SK-N-SH (cell line): ENCODE results near the gene NPDC1. TPM values are rescaled to one million over a fixed set of nuclear protein-coding genes. Genes with fewer than 3 reads are reported as not detected.

ENCODE experiments used
- CTCF ChIA-PET: fragments of 300-600, 350-600 bp; formaldehyde crosslinking; extraction: SDS; loops from one replicate; lab custom pipeline; 2021; lab: Yijun Ruan, JAX
- POLR2A ChIA-PET: fragments of 350-600 bp; sonication (Branson Sonifier 250); formaldehyde crosslinking; extraction: SDS; loops from one replicate; lab custom pipeline; 2020; ENCODE audit warnings: antibody characterized with exemption, inconsistent platforms; lab: Yijun Ruan, JAX
- DNase-seq: peaks from one replicate; pipeline ENCODE4 v3.0.0; 2012
- H2AFZ ChIP-seq: fragments of 200-600 bp; sonication (generic); 2 replicates; pipeline ENCODE4 v1.8.1; 2016; ENCODE audit warnings: antibody characterized with exemption, mild to moderate bottlenecking, low read depth
- H3F3A ChIP-seq: fragments of 200-600 bp; sonication (generic); replicated peaks from 2 replicates; pipeline ENCODE3; 2016; ENCODE audit warnings: antibody characterized with exemption, mild to moderate bottlenecking; ENCODE audit not compliant: insufficient read depth
- H3K27ac ChIP-seq, 2 experiments: fragments of 200-500 bp in 1 of 2; fragments of 200-600 bp in 1 of 2; sonication (Bioruptor generic) in 1 of 2; sonication (generic), shearing (Covaris generic) in 1 of 2; 2 replicates each; pipeline versions ENCODE4 v1.5.1 to v1.6.1; 2014 to 2016; ENCODE audit warnings: low read depth in 2 of 2, inconsistent platforms in 1 of 2, low read length in 1 of 2, mild to moderate bottlenecking in 1 of 2, mixed read lengths in 1 of 2
- H3K27me3 ChIP-seq: fragments of 200-600 bp; sonication (generic), shearing (Covaris generic); 2 replicates; pipeline ENCODE4 v1.6.1; 2016; ENCODE audit warnings: mixed run types; ENCODE audit not compliant: insufficient read depth
- H3K36me3 ChIP-seq, 2 experiments: fragments of 200-500 bp in 1 of 2; fragments of 200-600 bp in 1 of 2; sonication (Bioruptor generic) in 1 of 2; sonication (generic) in 1 of 2; replicated peaks in 1 of 2; 2 replicates each; pipeline versions ENCODE3 to v1.5.1; 2014 to 2016; ENCODE audit warnings: low read length in 1 of 2, mild to moderate bottlenecking in 1 of 2; ENCODE audit not compliant: insufficient read depth in 2 of 2, control insufficient read depth in 1 of 2
- H3K4me1 ChIP-seq, 2 experiments: fragments of 200-500 bp in 1 of 2; fragments of 200-600 bp in 1 of 2; sonication (Bioruptor generic) in 1 of 2; sonication (generic), shearing (Covaris generic) in 1 of 2; 2 replicates each; pipeline versions ENCODE4 v1.5.1 to v1.6.1; 2014 to 2016; ENCODE audit warnings: low read depth in 1 of 2, low read length in 1 of 2, mixed run types in 1 of 2; ENCODE audit not compliant: insufficient read depth in 2 of 2, control insufficient read depth in 1 of 2
- H3K4me2 ChIP-seq: fragments of 200-600 bp; sonication (generic), shearing (Covaris generic); 2 replicates; pipeline ENCODE4 v1.6.1; 2017; ENCODE audit warnings: mixed run types
- H3K4me3 ChIP-seq, 2 experiments: fragments of 200-500 bp in 1 of 2; fragments of 200-600 bp in 1 of 2; sonication (Bioruptor generic) in 1 of 2; sonication (generic), shearing (Covaris generic) in 1 of 2; 2 replicates each; pipeline versions ENCODE4 v1.5.1 to v1.8.1; 2014 to 2016; ENCODE audit warnings: low read depth in 2 of 2, inconsistent platforms in 1 of 2, low read length in 1 of 2, mild to moderate bottlenecking in 1 of 2, mixed read lengths in 1 of 2, moderate library complexity in 1 of 2
- H3K79me2 ChIP-seq: fragments of 200-600 bp; sonication (generic); 2 replicates; pipeline ENCODE4 v1.8.1; 2017; ENCODE audit warnings: mild to moderate bottlenecking; ENCODE audit not compliant: insufficient read depth
- H3K9ac ChIP-seq: fragments of 200-600 bp; sonication (generic); 2 replicates; pipeline ENCODE4 v1.6.1; 2017; ENCODE audit warnings: mixed run types
- H3K9me2 ChIP-seq: fragments of 200-600 bp; sonication (generic); 2 replicates; pipeline ENCODE4 v1.6.1; 2017; ENCODE audit warnings: mixed run types
- H3K9me3 ChIP-seq: fragments of 200-600 bp; sonication (generic); 2 replicates; pipeline ENCODE4 v1.6.1; 2017; ENCODE audit warnings: mixed run types, mild to moderate bottlenecking, moderate library complexity
- H4K20me1 ChIP-seq: fragments of 200-600 bp; sonication (generic); 2 replicates; pipeline ENCODE4 v1.6.1; 2017; ENCODE audit warnings: mild to moderate bottlenecking, mixed run types; ENCODE audit not compliant: insufficient read depth
- CHD2 ChIP-seq: fragments of 150-350 bp; IDR thresholded peaks from 2 replicates; pipeline ENCODE4 v1.6.1; 2018; ENCODE audit warnings: low read length; ENCODE audit not compliant: partially characterized antibody
- EZH2phosphoT487 ChIP-seq: fragments of 200-600 bp; sonication (generic); IDR thresholded peaks from 2 replicates; pipeline ENCODE4 v1.6.1; 2017; ENCODE audit warnings: low read depth, mixed run types, mild to moderate bottlenecking, antibody characterized with exemption, moderate library complexity, borderline replicate concordance
- FOSL2 ChIP-seq: IDR thresholded peaks from 2 replicates; pipeline ENCODE4 v1.4.0; 2012; ENCODE audit warnings: low read depth, mild to moderate bottlenecking, moderate library complexity, borderline replicate concordance
- FOXJ3 ChIP-seq: sonication (generic); formaldehyde crosslinking; IDR thresholded peaks from 2 replicates; pipeline ENCODE4 v1.5.1; 2020; ENCODE audit warnings: mild to moderate bottlenecking, missing genetic modification reagents
- JUND ChIP-seq: IDR thresholded peaks from 2 replicates; pipeline ENCODE4 v1.4.0; 2012
- MXI1 ChIP-seq: IDR thresholded peaks from 2 replicates; pipeline ENCODE4 v1.6.1; 2012; ENCODE audit warnings: mild to moderate bottlenecking, low read depth, low read length, improper control_type of control experiment
- POLR2AphosphoS5 ChIP-seq: IDR thresholded peaks from 2 replicates; pipeline ENCODE4 v1.6.1; 2012; ENCODE audit warnings: low read depth, low read length
- RAD21 ChIP-seq: IDR thresholded peaks from 2 replicates; pipeline ENCODE4 v1.6.1; 2012; ENCODE audit warnings: mild to moderate bottlenecking, low read length
- RFX5 ChIP-seq: IDR thresholded peaks from 2 replicates; pipeline ENCODE4 v1.6.1; 2012; ENCODE audit warnings: mild to moderate bottlenecking, improper control_type of control experiment, low read length
- SIN3A ChIP-seq: IDR thresholded peaks from 2 replicates; pipeline ENCODE4 v1.6.1; 2012; ENCODE audit warnings: low read depth, mild to moderate bottlenecking, low read length, moderate library complexity, borderline replicate concordance
- TAF1 ChIP-seq: IDR thresholded peaks from 2 replicates; pipeline ENCODE4 v1.6.1; 2012; ENCODE audit warnings: low read depth, mild to moderate bottlenecking, low read length, moderate library complexity, borderline replicate concordance
- TEAD4 ChIP-seq: IDR thresholded peaks from 2 replicates; pipeline ENCODE4 v1.4.0; 2012; ENCODE audit warnings: mild to moderate bottlenecking, borderline replicate concordance; ENCODE audit not compliant: insufficient read depth
- USF2 ChIP-seq: fragments of 150-350 bp; IDR thresholded peaks from 2 replicates; pipeline ENCODE4 v1.6.1; 2017; ENCODE audit warnings: antibody characterized with exemption, low read length, low read depth, borderline replicate concordance
- WGBS: methylation state at CpG from one replicate; pipeline ENCODE4 v1.1.6; 2017; ENCODE audit warnings: low lambda C conversion rate; 5-methylcytosine and 5-hydroxymethylcytosine counted together
- polyA plus RNA-seq, 3 experiments: library from polyadenylated mRNA; depleted of rRNA; stranded (reverse); fragments of >200 nt; gene quantifications; 2 replicates each; pipeline ENCODE4 v1.2.3, GENCODE V29; 2012
- TF ChIP-seq, protein P1 (sequence below): IDR thresholded peaks from 2 replicates; pipeline ENCODE4 v1.4.0; 2012; ENCODE audit warnings: low read depth, borderline replicate concordance
- TF ChIP-seq, protein P2 (sequence below): IDR thresholded peaks from 2 replicates; pipeline ENCODE4 v1.6.1; 2012; ENCODE audit warnings: mild to moderate bottlenecking, low read depth, low read length, moderate library complexity
- TF ChIP-seq, protein P3 (sequence below): IDR thresholded peaks from 2 replicates; pipeline ENCODE4 v1.4.0; 2012; ENCODE audit warnings: low read depth
- TF ChIP-seq, protein P4 (sequence below): fragments of 200-600 bp; sonication (generic); IDR thresholded peaks from 2 replicates; pipeline ENCODE4 v1.6.1; 2017; ENCODE audit warnings: antibody characterized with exemption, mild to moderate bottlenecking, moderate library complexity

The NPDC1 gene
- polyA plus RNA-seq, 1 of the 3 experiments (the other 2 are of a cell fraction), result 48.1 TPM

GRCh38 chr9:137016436-137016835 lies 29.5 kb downstream of the NPDC1 start:
- no peak for DNase-seq
- CTCF ChIA-PET, result interaction anchor here (0.9 to 1.3 kb wide), 2 partner anchors 9 to 19 kb away, joined by 3 read pairs; no protein-coding TSS in a partner anchor

DNA sequence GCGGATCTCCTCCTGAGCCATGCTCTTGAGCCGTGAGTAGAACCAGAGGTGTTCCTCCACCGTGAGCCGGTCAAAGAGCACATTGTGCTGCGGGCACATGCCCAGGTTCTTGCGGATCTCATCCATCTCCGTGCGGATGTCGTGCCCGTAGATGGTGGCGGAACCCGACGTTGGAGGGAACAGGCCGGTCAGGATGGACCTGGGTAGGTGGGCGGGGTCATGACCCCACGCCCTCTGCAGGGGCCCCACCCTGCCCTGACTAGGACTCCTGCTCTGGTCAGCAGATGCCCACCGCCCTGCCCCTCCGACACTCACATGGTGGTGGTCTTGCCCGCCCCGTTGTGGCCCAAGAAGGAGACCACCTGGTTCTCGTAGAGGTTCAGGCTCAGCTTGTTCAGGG lies 30.0 kb downstream of the NPDC1 start:
- Histone ChIP-seq H3K4me3 (no peak overlapping the region), H3F3A (no peaks in the 10 kb centered on the region), H3K9ac (no peak overlapping the region), H3K36me3 (peaks cover 0 to 17% of the 10 kb centered on the region in 2 experiments), H3K4me2 (no peak overlapping the region), H3K27me3 (no peaks in the 10 kb centered on the region), H2AFZ (no peak overlapping the region), H3K27ac (no peak overlapping the region), H3K9me3 (no peaks in the 10 kb centered on the region)
- 97% methylated on average over 17 of the region's 21 CpGs for WGBS
- DNase-seq, result no peak
- POLR2A ChIA-PET, result no interaction called here
- TF ChIP-seq POLR2AphosphoS5, result no peak
- TF ChIP-seq FOXJ3, result no peak
- TF ChIP-seq, protein P1, sequence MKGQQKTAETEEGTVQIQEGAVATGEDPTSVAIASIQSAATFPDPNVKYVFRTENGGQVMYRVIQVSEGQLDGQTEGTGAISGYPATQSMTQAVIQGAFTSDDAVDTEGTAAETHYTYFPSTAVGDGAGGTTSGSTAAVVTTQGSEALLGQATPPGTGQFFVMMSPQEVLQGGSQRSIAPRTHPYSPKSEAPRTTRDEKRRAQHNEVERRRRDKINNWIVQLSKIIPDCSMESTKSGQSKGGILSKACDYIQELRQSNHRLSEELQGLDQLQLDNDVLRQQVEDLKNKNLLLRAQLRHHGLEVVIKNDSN, result no peak
- no peak for TF ChIP-seq MXI1
- no peak for TF ChIP-seq RAD21
- TF ChIP-seq SIN3A, result no peak
- no peak for TF ChIP-seq TEAD4
- TF ChIP-seq CHD2, result no peak
- TF ChIP-seq, protein P2, sequence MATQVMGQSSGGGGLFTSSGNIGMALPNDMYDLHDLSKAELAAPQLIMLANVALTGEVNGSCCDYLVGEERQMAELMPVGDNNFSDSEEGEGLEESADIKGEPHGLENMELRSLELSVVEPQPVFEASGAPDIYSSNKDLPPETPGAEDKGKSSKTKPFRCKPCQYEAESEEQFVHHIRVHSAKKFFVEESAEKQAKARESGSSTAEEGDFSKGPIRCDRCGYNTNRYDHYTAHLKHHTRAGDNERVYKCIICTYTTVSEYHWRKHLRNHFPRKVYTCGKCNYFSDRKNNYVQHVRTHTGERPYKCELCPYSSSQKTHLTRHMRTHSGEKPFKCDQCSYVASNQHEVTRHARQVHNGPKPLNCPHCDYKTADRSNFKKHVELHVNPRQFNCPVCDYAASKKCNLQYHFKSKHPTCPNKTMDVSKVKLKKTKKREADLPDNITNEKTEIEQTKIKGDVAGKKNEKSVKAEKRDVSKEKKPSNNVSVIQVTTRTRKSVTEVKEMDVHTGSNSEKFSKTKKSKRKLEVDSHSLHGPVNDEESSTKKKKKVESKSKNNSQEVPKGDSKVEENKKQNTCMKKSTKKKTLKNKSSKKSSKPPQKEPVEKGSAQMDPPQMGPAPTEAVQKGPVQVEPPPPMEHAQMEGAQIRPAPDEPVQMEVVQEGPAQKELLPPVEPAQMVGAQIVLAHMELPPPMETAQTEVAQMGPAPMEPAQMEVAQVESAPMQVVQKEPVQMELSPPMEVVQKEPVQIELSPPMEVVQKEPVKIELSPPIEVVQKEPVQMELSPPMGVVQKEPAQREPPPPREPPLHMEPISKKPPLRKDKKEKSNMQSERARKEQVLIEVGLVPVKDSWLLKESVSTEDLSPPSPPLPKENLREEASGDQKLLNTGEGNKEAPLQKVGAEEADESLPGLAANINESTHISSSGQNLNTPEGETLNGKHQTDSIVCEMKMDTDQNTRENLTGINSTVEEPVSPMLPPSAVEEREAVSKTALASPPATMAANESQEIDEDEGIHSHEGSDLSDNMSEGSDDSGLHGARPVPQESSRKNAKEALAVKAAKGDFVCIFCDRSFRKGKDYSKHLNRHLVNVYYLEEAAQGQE, result no peak
- no peak for TF ChIP-seq TAF1
- TF ChIP-seq JUND, result no peak
- TF ChIP-seq EZH2phosphoT487, result no peak
- TF ChIP-seq, protein P3, sequence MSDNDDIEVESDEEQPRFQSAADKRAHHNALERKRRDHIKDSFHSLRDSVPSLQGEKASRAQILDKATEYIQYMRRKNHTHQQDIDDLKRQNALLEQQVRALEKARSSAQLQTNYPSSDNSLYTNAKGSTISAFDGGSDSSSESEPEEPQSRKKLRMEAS, result no peak
- no peak for TF ChIP-seq FOSL2
- no peak for TF ChIP-seq USF2
- TF ChIP-seq, protein P4, sequence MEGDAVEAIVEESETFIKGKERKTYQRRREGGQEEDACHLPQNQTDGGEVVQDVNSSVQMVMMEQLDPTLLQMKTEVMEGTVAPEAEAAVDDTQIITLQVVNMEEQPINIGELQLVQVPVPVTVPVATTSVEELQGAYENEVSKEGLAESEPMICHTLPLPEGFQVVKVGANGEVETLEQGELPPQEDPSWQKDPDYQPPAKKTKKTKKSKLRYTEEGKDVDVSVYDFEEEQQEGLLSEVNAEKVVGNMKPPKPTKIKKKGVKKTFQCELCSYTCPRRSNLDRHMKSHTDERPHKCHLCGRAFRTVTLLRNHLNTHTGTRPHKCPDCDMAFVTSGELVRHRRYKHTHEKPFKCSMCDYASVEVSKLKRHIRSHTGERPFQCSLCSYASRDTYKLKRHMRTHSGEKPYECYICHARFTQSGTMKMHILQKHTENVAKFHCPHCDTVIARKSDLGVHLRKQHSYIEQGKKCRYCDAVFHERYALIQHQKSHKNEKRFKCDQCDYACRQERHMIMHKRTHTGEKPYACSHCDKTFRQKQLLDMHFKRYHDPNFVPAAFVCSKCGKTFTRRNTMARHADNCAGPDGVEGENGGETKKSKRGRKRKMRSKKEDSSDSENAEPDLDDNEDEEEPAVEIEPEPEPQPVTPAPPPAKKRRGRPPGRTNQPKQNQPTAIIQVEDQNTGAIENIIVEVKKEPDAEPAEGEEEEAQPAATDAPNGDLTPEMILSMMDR, result no peak
- TF ChIP-seq, all 33 proteins: peak for 0
- no peaks in the 10 kb centered on the region for H3K4me1 ChIP-seq
- no peaks in the 10 kb centered on the region for H3K79me2 ChIP-seq
- no peaks in the 10 kb centered on the region for H4K20me1 ChIP-seq
- H3K9me2 ChIP-seq, result no peaks in the 10 kb centered on the region
- CTCF ChIA-PET, result interaction anchor here (0.9 to 1.1 kb wide), 2 partner anchors 13 to 20 kb away, joined by 3 to 4 read pairs; no protein-coding TSS in a partner anchor

More at GRCh38 chr9:137016436-137016835, 29.5 kb downstream of the NPDC1 start:
- POLR2A ChIA-PET, result no interaction called here
- 91% methylated on average over 6 of the region's 16 CpGs for WGBS
- Histone ChIP-seq H3K36me3 (peaks cover 0 to 17% of the 10 kb centered on the region in 2 experiments), H3K27ac (no peak overlapping the region), H3K9me2 (no peaks in the 10 kb centered on the region), H3K9ac (no peak overlapping the region), H3K4me2 (no peak overlapping the region), H3K9me3 (no peaks in the 10 kb centered on the region), H3K27me3 (no peaks in the 10 kb centered on the region), H3K79me2 (no peaks in the 10 kb centered on the region), H3K4me1 (no peaks in the 10 kb centered on the region), H3K4me3 (no peak overlapping the region), H4K20me1 (0 out of 2 replicates have a peak, but pooled peaks cover under 1% of the 10 kb centered on the region), H2AFZ (no peak overlapping the region), H3F3A (no peaks in the 10 kb centered on the region)
- TF ChIP-seq RFX5, result no peak
